ENCODE data around the gene CALML4. TPM values are rescaled to one million over a fixed set of nuclear protein-coding genes. Genes with fewer than 3 reads are reported as not detected.
"Not testable (repeated sequence)": the region's sequence is repeated elsewhere in the genome, so short reads cannot be mapped to it uniquely, and the experiment has no call there.

The CALML4 gene
- 10 to 100 TPM; 12.6 to 16.2 (median 13.5) TPM for polyA plus RNA-seq (ENCODE audit: insufficient read depth in 1 of 5, insufficient read length in 5 of 5, low replicate concordance in 1 of 5)
- long read RNA-seq, donor 1, full-length matches to known transcripts, result 7 of 13 reads
- long read RNA-seq, donor 1, partial matches to known transcripts, result 6 of 13 reads
- long read RNA-seq, donor 1, other reads (novel, unspliced or antisense), result 0 of 13 reads
- long read RNA-seq, donor 2, full-length matches to known transcripts, result 2 of 2 reads
- long read RNA-seq, donor 2, partial matches to known transcripts, result 0 of 2 reads
- long read RNA-seq, donor 2, other reads (novel, unspliced or antisense), result 0 of 2 reads
- long read RNA-seq, donor 3, full-length matches to known transcripts, result 10 of 10 reads
- long read RNA-seq, donor 3, partial matches to known transcripts, result 0 of 10 reads
- long read RNA-seq, donor 3, other reads (novel, unspliced or antisense), result 0 of 10 reads
- long read RNA-seq, donor 4, partial matches to known transcripts, result 0 of 4 reads
- long read RNA-seq, donor 4, other reads (novel, unspliced or antisense), result 0 of 4 reads
- long read RNA-seq, donor 5, transcript CALML4-206 (5 exons, 987 nt), result major isoform, 5 of 8 reads
- long read RNA-seq, donor 5, partial matches to known transcripts, result 0 of 8 reads
- long read RNA-seq, donor 5, other reads (novel, unspliced or antisense), result 0 of 8 reads
- long read RNA-seq, donor 6, full-length matches to known transcripts, result 9 of 9 reads
- long read RNA-seq, donor 6, partial matches to known transcripts, result 0 of 9 reads
- long read RNA-seq, donor 6, other reads (novel, unspliced or antisense), result 0 of 9 reads
- long read RNA-seq, donor 7, partial matches to known transcripts, result 0 of 4 reads
- long read RNA-seq, donor 7, other reads (novel, unspliced or antisense), result 0 of 4 reads
- long read RNA-seq, donor 8, partial matches to known transcripts, result 0 of 2 reads
- long read RNA-seq, donor 8, other reads (novel, unspliced or antisense), result 0 of 2 reads

GRCh38 chr15:68204776-68205557, at the start of gene CALML4:
Gene CALML4, minus strand, starts transcription at chr15:68205332. Its CDS starts 85 bp downstream, at chr15:68205247.
- peak; percentile 55 to 59 for DNase-seq

GRCh38 chr15:68252925-68253534, 47.9 kb upstream of the CALML4 start:
- no peak for DNase-seq

- no peak for DNase-seq
Observed at GRCh38 chr15:68249058-68249713, 44.1 kb upstream of the CALML4 start.

GRCh38 chr15:68244235-68244634, 39.1 kb upstream of the CALML4 start:
- no peak for DNase-seq

- no peak for DNase-seq
Observed at GRCh38 chr15:68241088-68241935, 36.2 kb upstream of the CALML4 start.

- no peak for DNase-seq
Observed at GRCh38 chr15:68239025-68239424, 33.9 kb upstream of the CALML4 start.

GRCh38 chr15:68235022-68235421, 29.9 kb upstream of the CALML4 start:
- DNase-seq, result no peak

- not testable (repeated sequence) for DNase-seq
Observed at GRCh38 chr15:68234520-68234919, 29.4 kb upstream of the CALML4 start.

GRCh38 chr15:68234060-68234459, 28.9 kb upstream of the CALML4 start:
- DNase-seq, result no peak

GRCh38 chr15:68232937-68233336, 27.8 kb upstream of the CALML4 start:
- no peak for DNase-seq

GRCh38 chr15:68232449-68232848, 27.3 kb upstream of the CALML4 start:
- DNase-seq, result no peak

GRCh38 chr15:68231102-68231818, 26.1 kb upstream of the CALML4 start:
- no peak for DNase-seq

- DNase-seq, result no peak
Observed at GRCh38 chr15:68230157-68231100, 25.3 kb upstream of the CALML4 start.

- peak; percentile 81 to 82 for DNase-seq
Observed at GRCh38 chr15:68229386-68230156, 24.4 kb upstream of the CALML4 start, which contains the start of gene CLN6. Gene CLN6, minus strand, starts transcription at chr15:68229728. Its CDS starts 144 bp downstream, at chr15:68229584.

GRCh38 chr15:68228971-68229385, 23.8 kb upstream of the CALML4 start:
- no peak for DNase-seq

- no peak for DNase-seq
Observed at GRCh38 chr15:68228143-68228970, 23.2 kb upstream of the CALML4 start.
